OCI-LY3 (cell line): ENCODE measurements around the gene SPEN.

Experiments used
- H2AFZ ChIP-seq: fragments of 200-600, 300-600 bp; shearing (Covaris generic); 2 replicates; pipeline ENCODE4 v1.6.0; 2014; ENCODE audit warnings: antibody characterized with exemption, low read depth, low read length
- H3K27ac ChIP-seq: fragments of 200-600, 300-600 bp; sonication (generic); 2 replicates; pipeline ENCODE4 v1.5.1; 2014; ENCODE audit warnings: mild to moderate bottlenecking, low read length, moderate library complexity, mixed read lengths
- H3K27me3 ChIP-seq: fragments of 200-600, 300-600 bp; sonication (generic); 2 replicates; pipeline ENCODE4 v1.6.1; 2014; ENCODE audit warnings: low read depth, low read length, mixed read lengths
- H3K36me3 ChIP-seq: fragments of 200-600, 300-600 bp; sonication (generic); replicated peaks from 2 replicates; pipeline ENCODE3; 2014; ENCODE audit warnings: low read depth, low read length, mixed read lengths
- H3K4me1 ChIP-seq: fragments of 300-600, 200-600 bp; sonication (generic); 2 replicates; pipeline ENCODE4 v1.6.1; 2014; ENCODE audit warnings: low read length, mixed read lengths
- H3K4me2 ChIP-seq: fragments of 200-600, 300-600 bp; sonication (generic); 2 replicates; pipeline ENCODE4 v1.6.1; 2014; ENCODE audit warnings: low read length, mixed read lengths
- H3K4me3 ChIP-seq: fragments of 300-600, 200-600 bp; sonication (generic); 2 replicates; pipeline ENCODE4 v1.5.1; 2014; ENCODE audit warnings: antibody characterized with exemption, mild to moderate bottlenecking, low read length, moderate library complexity
- H3K79me2 ChIP-seq: fragments of 300-600, 200-600 bp; shearing (Covaris generic); 2 replicates; pipeline ENCODE4 v1.6.1; 2014; ENCODE audit warnings: mild to moderate bottlenecking, low read length, mixed read lengths
- H3K9ac ChIP-seq: fragments of 300-600, 200-600 bp; shearing (Covaris generic); 2 replicates; pipeline ENCODE4 v1.6.0; 2014; ENCODE audit warnings: mild to moderate bottlenecking, low read length, moderate library complexity
- H3K9me3 ChIP-seq: fragments of 200-600, 300-600 bp; shearing (Covaris generic); 2 replicates; pipeline ENCODE4 v1.6.1; 2014; ENCODE audit warnings: low read length, mixed read lengths; ENCODE audit not compliant: insufficient read depth
- H4K20me1 ChIP-seq: fragments of 200-600, 300-600 bp; sonication (generic); 2 replicates; pipeline ENCODE4 v1.6.1; 2016; ENCODE audit warnings: low read length, mixed read lengths; ENCODE audit not compliant: insufficient read depth
- CTCF ChIP-seq: fragments of 200-600, 300-600 bp; sonication (generic); IDR thresholded peaks from 2 replicates; pipeline ENCODE4 v1.5.1; 2014; ENCODE audit warnings: antibody characterized with exemption, low read length, low read depth
- EZH2phosphoT487 ChIP-seq: fragments of 200-600 bp; shearing (Covaris generic); IDR thresholded peaks from 2 replicates; pipeline ENCODE4 v1.6.1; 2018; ENCODE audit warnings: antibody characterized with exemption, mixed run types, low read depth

Gene SPEN

GRCh38 chr1:15985611-15986297 lies 138.2 kb downstream of the SPEN start:
- Histone ChIP-seq H3K27ac (no peak overlapping the region), H3K27me3 (no peaks in the 10 kb centered on the region), H4K20me1 (no peaks in the 10 kb centered on the region), H2AFZ (no peak overlapping the region), H3K4me3 (no peak overlapping the region), H3K79me2 (no peaks in the 10 kb centered on the region), H3K4me1 (no peaks in the 10 kb centered on the region), H3K4me2 (no peak overlapping the region), H3K9me3 (no peaks in the 10 kb centered on the region), H3K36me3 (no peaks in the 10 kb centered on the region), H3K9ac (no peak overlapping the region)
- TF ChIP-seq EZH2phosphoT487, result no peak
- TF ChIP-seq CTCF, result no peak

- Histone ChIP-seq H3K79me2 (no peaks in the 10 kb centered on the region), H3K27me3 (no peaks in the 10 kb centered on the region), H3K9me3 (no peaks in the 10 kb centered on the region), H3K4me2 (no peak overlapping the region), H4K20me1 (no peaks in the 10 kb centered on the region), H3K9ac (no peak overlapping the region), H3K36me3 (no peaks in the 10 kb centered on the region), H3K27ac (no peak overlapping the region), H2AFZ (no peak overlapping the region), H3K4me1 (no peaks in the 10 kb centered on the region), H3K4me3 (no peak overlapping the region)
- no peak for TF ChIP-seq EZH2phosphoT487
- no peak for TF ChIP-seq CTCF
Measured at GRCh38 chr1:15988856-15989736, 141.6 kb downstream of the SPEN start.

- H3K27ac ChIP-seq, result no peak overlapping the region
- H3K36me3 ChIP-seq, result no peaks in the 10 kb centered on the region
- no peaks in the 10 kb centered on the region for H3K79me2 ChIP-seq
- no peaks in the 10 kb centered on the region for H4K20me1 ChIP-seq
- TF ChIP-seq CTCF (no peak), EZH2phosphoT487 (no peak)
- H3K4me3 ChIP-seq, result no peak overlapping the region
- H3K4me1 ChIP-seq, result no peaks in the 10 kb centered on the region
- no peak overlapping the region for H3K9ac ChIP-seq
- H2AFZ ChIP-seq, result no peak overlapping the region
- no peak overlapping the region for H3K4me2 ChIP-seq
- no peaks in the 10 kb centered on the region for H3K9me3 ChIP-seq
- no peaks in the 10 kb centered on the region for H3K27me3 ChIP-seq
Measured at GRCh38 chr1:15989776-15990175, 142.3 kb downstream of the SPEN start.
